Endodermal cell (in vitro differentiated cells): ENCODE results near the gene PIGB. TPM values are rescaled to one million over a fixed set of nuclear protein-coding genes. Genes with fewer than 3 reads are reported as not detected.
"Not testable (repeated sequence)": the region's sequence is repeated elsewhere in the genome, so short reads cannot be mapped to it uniquely, and the experiment has no call there.

Experiments used
- DNase-seq: peaks from one replicate; pipeline ENCODE4 v3.0.0-alpha.2; 2017
- H3K27ac ChIP-seq: 2 replicates; pipeline ENCODE4 v1.5.1; 2013; ENCODE audit warnings: mild to moderate bottlenecking, low read depth, low read length, moderate library complexity
- H3K27me3 ChIP-seq: 2 replicates; pipeline ENCODE4 v1.6.1; 2013; ENCODE audit warnings: mild to moderate bottlenecking, low read length, moderate library complexity; ENCODE audit not compliant: insufficient read depth, control insufficient read depth, poor library complexity, severe bottlenecking
- H3K36me3 ChIP-seq: 2 replicates; pipeline ENCODE4 v1.7.0; 2013; ENCODE audit warnings: mild to moderate bottlenecking, low read length, moderate library complexity; ENCODE audit not compliant: control insufficient read depth, insufficient read depth
- H3K4me1 ChIP-seq: one replicate; pipeline ENCODE4 v1.7.0; 2013; ENCODE audit warnings: low read length; ENCODE audit not compliant: control insufficient read depth, insufficient read depth
- H3K4me3 ChIP-seq: 2 replicates; pipeline ENCODE4 v1.5.1; 2013; ENCODE audit warnings: mild to moderate bottlenecking, low read length, moderate library complexity
- H3K9ac ChIP-seq: 2 replicates; pipeline ENCODE4 v1.6.1; 2013; ENCODE audit warnings: mild to moderate bottlenecking, low read length, moderate library complexity; ENCODE audit not compliant: poor library complexity, severe bottlenecking; ENCODE audit errors: extremely low read depth
- H3K9me3 ChIP-seq: 2 replicates; pipeline ENCODE4 v1.6.1; 2013; ENCODE audit warnings: mild to moderate bottlenecking, low read length, moderate library complexity; ENCODE audit not compliant: control insufficient read depth
- H3K27ac Mint-ChIP-seq: 2 replicates; pipeline ENCODE4 v1.8.0; 2020; ENCODE audit warnings: mixed read lengths
- H3K27me3 Mint-ChIP-seq: 2 replicates; pipeline ENCODE4 v1.8.0; 2021; ENCODE audit warnings: mild to moderate bottlenecking, mixed read lengths; ENCODE audit not compliant: insufficient read depth
- H3K36me3 Mint-ChIP-seq: 2 replicates; pipeline ENCODE4 v1.8.0; 2020; ENCODE audit warnings: low read depth, mixed read lengths
- H3K4me1 Mint-ChIP-seq: 2 replicates; pipeline ENCODE4 v1.8.0; 2020; ENCODE audit warnings: mixed read lengths
- H3K4me3 Mint-ChIP-seq: 2 replicates; pipeline ENCODE4 v1.8.0; 2020; ENCODE audit warnings: mild to moderate bottlenecking, moderate library complexity, mixed read lengths
- H3K9me3 Mint-ChIP-seq: 2 replicates; pipeline ENCODE4 v1.8.0; 2020; ENCODE audit warnings: mild to moderate bottlenecking, mixed read lengths
- CTCF ChIP-seq: fragments of 200-600 bp; sonication (generic); conservative IDR thresholded peaks from 2 replicates; pipeline ENCODE4 v1.5.0; 2021; ENCODE audit warnings: antibody characterized with exemption, mild to moderate bottlenecking
- WGBS, 2 experiments: methylation state at CpG; one replicate each; pipeline versions ENCODE4 v1.1.5 to v1.1.7; 2013; ENCODE audit warnings: missing lambda C conversion rate in 2 of 2, mixed read lengths in 1 of 2; ENCODE audit not compliant: insufficient coverage in 1 of 2, insufficient read length in 1 of 2; 5-methylcytosine and 5-hydroxymethylcytosine counted together
- total RNA-seq, 2 donors: library from RNA; stranded (reverse); fragmentation: NEBNext Ultra II Directional in 1 of 2; extraction: Animal tissue kit (Norgen Biotek cat#: 25700) in 1 of 2; gene quantifications; 2 replicates in 1 of 2; 3 replicates in 1 of 2; pipeline ENCODE4 v1.2.1, GENCODE V29; 2021

PIGB gene
- total RNA-seq, 2 donors from 2014 or later: 9.3 to 9.4 TPM

GRCh38 chr15:55282284-55282833 is 36.7 kb upstream of the PIGB start:
- Histone ChIP-seq H3K9ac (no peak overlapping the region), H3K4me1 (peaks cover 4% of the 10 kb centered on the region), H3K27me3 (no peaks in the 10 kb centered on the region), H3K4me3 (no peak overlapping the region), H3K27ac (no peak overlapping the region), H3K36me3 (no peaks in the 10 kb centered on the region), H3K9me3 (no peaks in the 10 kb centered on the region)
- no peak for DNase-seq
- Mint-ChIP-seq H3K36me3 (no peaks in the 10 kb centered on the region), H3K4me1 (peaks cover 5% of the 10 kb centered on the region), H3K9me3 (no peaks in the 10 kb centered on the region), H3K27ac (no peak overlapping the region), H3K27me3 (no peaks in the 10 kb centered on the region), H3K4me3 (no peak overlapping the region)
- WGBS, 2 experiments: 81 to 100% methylated on average over 1 to 5 of the region's 5 CpGs
- no peak for TF ChIP-seq CTCF

DNA sequence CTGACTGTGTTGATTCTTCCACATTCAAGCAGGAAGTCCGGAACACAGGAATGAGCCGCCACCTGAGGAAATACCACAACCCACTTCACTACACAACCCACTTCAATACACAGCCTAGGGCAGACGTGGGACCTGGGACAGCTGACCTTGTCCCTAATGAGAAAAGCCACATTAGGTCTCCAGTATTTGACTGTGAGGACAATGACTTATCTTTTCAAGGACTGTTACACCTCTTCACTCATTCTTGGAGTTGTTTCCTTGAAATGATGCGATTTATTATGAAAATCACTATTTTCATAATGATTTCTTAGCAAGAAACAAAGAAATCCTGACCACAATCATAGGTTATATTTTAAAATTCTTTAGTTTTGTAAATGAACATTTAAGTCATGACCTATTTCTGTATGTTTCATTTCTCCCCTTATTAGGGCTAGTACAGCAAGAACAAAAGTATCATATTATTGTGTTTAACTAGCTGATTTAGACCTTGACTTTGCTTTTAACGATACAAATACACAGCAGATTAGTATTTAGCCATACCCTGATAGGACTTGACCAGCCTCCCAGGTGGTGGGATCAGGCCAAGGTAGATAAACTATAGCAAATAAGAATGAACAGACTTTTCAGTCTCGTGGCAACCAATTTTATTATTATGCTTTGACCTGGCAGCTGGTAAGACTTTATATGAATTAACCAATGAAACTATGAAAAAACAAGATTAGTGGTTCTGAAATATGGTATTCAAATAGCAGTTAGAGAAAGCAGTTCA is 35.5 kb upstream of the PIGB start:
- Mint-ChIP-seq H3K27ac (no peak overlapping the region), H3K4me3 (no peak overlapping the region), H3K4me1 (peaks cover 5% of the 10 kb centered on the region), H3K36me3 (no peaks in the 10 kb centered on the region), H3K9me3 (no peaks in the 10 kb centered on the region), H3K27me3 (no peaks in the 10 kb centered on the region)
- WGBS, 2 experiments: 89 to 100% methylated on average over 2 to 6 of the region's 6 CpGs
- no peak for TF ChIP-seq CTCF
- no peak overlapping the region for H3K4me3 ChIP-seq
- no peak overlapping the region for H3K27ac ChIP-seq
- H3K27me3 ChIP-seq: no peaks in the 10 kb centered on the region
- no peak for DNase-seq
- no peaks in the 10 kb centered on the region for H3K9me3 ChIP-seq
- H3K9ac ChIP-seq: no peak overlapping the region
- H3K36me3 ChIP-seq: no peaks in the 10 kb centered on the region
- peaks cover 4% of the 10 kb centered on the region for H3K4me1 ChIP-seq

DNA sequence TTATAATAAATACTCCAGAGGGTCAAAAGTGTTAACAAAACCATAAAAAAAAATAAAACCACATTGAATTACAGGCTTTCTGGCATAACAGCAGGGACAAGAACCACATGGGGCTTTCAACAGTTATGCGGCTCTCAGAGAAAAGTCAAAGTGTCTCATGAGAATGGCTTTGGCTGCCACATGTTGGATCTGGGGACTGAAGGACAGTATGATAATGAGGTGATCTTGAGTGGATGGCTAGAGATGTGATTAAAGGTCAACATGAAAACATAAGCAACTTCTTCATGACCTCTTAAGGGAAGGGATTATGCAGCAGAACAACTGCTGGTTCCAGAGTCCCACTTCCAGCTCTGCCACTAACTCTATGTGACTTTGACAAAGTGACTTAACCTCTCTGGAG is 34.6 kb upstream of the PIGB start:
- 100% methylated on average over 1 of the region's 1 CpG for WGBS, 2 experiments
- H3K27ac Mint-ChIP-seq: no peak overlapping the region
- TF ChIP-seq CTCF: no peak

GRCh38 chr15:55286442-55287189 is 32.4 kb upstream of the PIGB start:
- H3K9ac ChIP-seq, H3K36me3 ChIP-seq, DNase-seq, H3K36me3 Mint-ChIP-seq, H3K4me3 Mint-ChIP-seq, H3K4me3 ChIP-seq, H3K4me1 ChIP-seq, H3K9me3 Mint-ChIP-seq, H3K27me3 ChIP-seq, H3K27me3 Mint-ChIP-seq, H3K27ac Mint-ChIP-seq, H3K27ac ChIP-seq, H3K9me3 ChIP-seq: not testable (repeated sequence)
- WGBS, 2 experiments: 96 to 100% methylated on average over 7 to 10 of the region's 10 CpGs
- H3K4me1 Mint-ChIP-seq: peaks cover 10% of the 10 kb centered on the region

More for the DNA sequence above, 34.6 kb upstream of the PIGB start:
- Histone ChIP-seq H3K4me3 (no peak overlapping the region), H3K27ac (no peak overlapping the region), H3K9me3 (no peaks in the 10 kb centered on the region), H3K4me1 (peaks cover 4% of the 10 kb centered on the region), H3K9ac (no peak overlapping the region), H3K27me3 (no peaks in the 10 kb centered on the region), H3K36me3 (no peaks in the 10 kb centered on the region)
- no peaks in the 10 kb centered on the region for H3K27me3 Mint-ChIP-seq
- no peaks in the 10 kb centered on the region for H3K36me3 Mint-ChIP-seq
- peaks cover 10% of the 10 kb centered on the region for H3K4me1 Mint-ChIP-seq
- no peak for DNase-seq
- H3K4me3 Mint-ChIP-seq: no peak overlapping the region
- no peaks in the 10 kb centered on the region for H3K9me3 Mint-ChIP-seq
